ENCODE data around the gene POTEB3.
"Not testable (repeated sequence)": the region's sequence is repeated elsewhere in the genome, so short reads cannot be mapped to it uniquely, and the experiment has no call there.

The POTEB3 gene

DNA sequence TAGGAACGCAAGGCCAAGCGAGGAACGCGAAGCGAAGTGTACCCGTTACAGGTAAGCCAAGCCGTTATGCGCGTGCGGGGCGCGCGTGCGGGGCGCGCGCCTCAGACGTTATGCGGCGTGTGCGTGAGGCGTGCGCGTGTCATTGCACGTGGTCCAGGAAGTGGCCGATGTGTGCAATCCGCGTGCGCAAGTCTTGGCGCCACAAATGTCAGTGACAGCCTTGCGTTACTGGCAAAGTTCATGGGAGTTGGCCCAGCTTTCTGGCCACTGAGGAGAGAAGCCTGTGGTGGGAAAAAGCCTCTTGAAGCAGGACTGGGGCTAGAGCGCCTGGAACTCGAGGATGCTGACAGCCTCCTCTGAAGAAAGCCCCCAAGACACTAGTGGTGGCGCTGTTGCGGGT lies at the start of gene POTEB3:
Gene POTEB3, minus strand, starts transcription at position 101 of the 400 bp plus-strand sequence. CDS start 488 bp downstream, outside the sequence.
- DNase-seq = not testable (repeated sequence)

DNA sequence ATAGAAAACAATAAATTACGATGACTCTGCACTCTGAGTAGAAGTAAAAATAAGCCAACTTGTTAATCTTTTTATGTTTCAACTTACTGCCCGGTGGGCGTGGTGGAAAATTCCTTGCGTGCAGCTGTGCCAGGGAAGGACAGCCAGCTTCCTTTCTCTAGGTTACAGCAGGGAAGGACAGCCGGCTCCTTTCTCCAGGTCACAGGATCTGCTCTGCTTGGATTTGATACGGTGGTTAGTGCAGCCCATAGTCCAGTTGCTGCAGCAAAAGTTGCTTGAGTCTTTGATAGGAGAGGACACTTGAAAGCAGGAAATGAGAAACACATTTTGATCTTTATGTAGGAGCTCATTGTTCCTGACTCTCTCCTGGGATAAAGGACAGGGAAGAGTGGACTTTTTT lies 13.4 kb upstream of the POTEB3 start:
- not testable (repeated sequence) for DNase-seq

DNA sequence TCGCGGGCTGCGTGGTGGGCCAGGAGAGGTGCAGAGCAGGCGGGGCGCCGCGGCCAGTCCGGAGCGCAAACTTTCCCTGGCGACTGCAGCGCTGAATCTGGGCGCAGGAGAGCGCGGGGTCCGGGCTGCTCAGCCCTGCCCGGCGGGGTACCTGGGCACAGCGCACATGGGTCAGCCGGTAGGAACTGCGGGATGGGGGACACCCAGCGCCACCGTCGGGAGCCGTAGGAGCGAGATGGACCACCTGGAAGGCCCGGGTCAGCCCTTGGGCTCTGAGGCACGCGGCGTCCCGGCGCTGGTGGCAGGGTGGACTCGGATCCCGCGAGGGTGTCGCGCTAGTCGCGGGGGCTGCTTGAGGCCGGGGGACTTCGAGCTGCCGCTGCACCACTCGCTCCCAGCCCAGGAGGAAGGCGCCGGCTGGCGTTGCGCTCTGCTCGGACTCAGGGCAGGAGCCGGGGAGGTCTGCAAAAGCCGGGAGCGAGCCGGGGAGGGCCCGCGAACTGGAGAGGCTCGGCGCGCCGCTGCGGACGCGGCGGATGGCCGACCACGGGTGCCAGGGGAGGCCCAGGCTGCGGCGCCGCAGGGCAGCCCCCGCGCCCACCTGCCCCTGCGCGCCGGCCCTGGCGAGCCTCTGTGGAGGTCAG lies 11.7 kb upstream of the POTEB3 start:
- not testable (repeated sequence) for DNase-seq

DNA sequence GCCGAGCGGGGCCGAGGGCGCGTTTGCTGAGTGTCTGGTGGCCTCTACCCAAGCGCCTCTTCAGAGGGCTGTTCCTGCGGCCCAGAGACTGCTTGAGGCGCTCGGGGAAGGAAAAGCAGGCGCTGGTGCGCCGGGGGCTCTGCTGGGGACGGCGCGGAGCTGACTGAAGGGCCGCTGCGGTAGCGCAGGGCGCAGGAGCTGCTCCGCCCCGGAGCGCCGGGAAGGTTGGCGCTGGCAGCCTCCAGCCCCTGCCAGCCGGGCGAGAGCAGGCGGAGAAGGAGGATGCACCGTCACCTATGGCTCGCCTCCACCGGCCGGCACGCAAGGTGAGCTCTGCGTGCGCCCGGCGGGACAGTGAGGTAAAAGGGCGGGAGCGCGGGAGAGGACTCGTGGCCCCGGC lies 11.2 kb upstream of the POTEB3 start:
- DNase-seq = not testable (repeated sequence)

DNA sequence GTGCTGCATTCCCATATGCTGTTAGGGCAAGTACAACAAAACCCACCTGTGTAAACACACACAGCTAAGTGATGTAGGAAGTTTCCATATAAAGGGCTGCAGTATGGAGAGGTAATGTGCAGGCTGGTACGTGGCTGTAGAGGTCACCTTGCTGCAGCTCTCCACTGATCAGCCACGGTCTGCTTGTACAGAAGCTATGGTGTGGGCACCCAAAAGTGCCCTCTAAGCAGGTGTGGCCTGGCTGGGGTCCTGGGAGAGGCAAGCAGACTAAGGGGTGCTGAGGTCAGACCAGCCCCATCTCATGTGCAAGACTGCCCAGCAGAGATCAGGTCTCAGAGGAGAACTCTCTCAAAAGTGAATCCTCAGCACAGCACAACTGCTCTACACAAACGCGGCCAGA lies 32.9 kb downstream of the POTEB3 start:
- not testable (repeated sequence) for DNase-seq

DNA sequence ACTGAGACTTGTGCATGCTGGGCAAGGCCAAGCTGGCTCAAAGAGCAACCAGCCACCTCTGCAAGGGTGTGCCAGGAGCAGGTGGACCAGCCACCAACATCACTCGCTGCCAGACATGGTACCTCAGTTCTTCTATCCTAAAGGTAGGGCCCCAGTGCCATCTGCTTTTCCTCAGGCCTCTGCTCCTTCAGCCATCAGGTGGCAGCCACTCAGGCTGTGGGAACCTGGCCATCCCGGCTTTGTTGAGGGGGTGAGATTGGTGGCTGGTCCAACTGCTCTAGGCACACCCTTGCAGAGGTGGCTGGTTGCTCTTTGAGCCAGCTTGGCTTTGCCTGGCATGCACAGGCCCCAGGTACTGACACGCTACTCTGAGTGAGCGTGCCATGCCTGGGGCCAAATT lies 38.8 kb downstream of the POTEB3 start:
- DNase-seq = not testable (repeated sequence)

DNA sequence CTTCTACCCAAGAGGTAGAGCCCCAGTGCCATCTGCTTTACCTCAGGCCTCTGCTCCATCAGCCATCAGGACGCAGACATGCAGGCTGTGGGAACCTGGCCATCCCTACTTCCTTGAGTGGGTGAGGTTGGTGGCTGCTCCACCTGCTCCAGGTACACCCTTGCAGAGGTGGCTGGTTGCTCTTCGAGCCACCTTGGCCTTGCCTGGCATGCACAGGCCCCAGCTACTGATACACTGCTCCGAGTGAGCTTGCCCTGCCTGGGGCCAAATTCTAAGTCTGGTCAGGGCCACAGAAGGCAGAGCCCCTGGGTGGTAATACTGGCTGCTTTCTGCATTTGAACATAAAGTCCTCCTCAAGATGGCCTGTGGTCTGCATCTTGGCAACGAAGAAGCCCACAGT lies 41.2 kb downstream of the POTEB3 start:
- DNase-seq = not testable (repeated sequence)

DNA sequence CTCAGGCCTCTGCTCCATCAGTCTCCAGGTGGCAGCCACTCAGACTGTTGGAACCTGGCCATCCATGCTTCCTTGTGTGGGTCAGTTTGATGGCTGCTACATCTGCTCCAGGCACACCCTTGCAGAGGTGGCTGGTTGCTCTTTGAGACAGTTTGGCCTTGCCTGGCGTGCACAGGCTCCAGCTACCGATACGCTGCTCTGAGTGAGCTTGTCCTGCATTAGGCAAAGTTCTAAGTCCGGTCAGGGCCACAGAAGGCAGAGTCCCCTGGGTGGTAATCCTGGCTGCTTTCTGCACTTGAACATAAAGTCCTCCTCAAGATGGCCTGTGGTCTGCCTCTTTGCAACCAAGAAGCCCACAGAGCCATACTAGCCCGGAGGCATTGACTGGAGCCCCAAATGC lies 41.8 kb downstream of the POTEB3 start:
- DNase-seq = not testable (repeated sequence)

DNA sequence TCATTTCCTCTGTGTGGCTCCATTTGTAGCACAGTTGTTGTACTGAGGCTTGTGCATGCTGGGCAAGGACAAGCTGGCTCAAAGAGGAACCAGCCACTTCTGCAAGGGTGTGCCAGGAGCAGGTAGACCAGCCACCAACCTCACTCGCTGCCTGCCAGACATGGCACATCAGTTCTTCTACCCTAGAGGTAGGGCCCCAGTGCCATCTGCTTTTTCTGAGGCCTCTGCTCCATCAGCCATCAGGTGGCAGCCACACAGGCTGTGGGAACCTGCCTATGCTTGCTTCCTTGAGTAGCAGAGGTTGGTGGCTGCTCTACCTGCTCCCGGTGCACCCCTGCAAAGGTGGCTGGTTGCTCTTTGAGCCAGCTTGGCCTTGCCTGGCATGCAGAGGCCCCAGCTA lies 42.6 kb downstream of the POTEB3 start:
- DNase-seq = not testable (repeated sequence)

DNA sequence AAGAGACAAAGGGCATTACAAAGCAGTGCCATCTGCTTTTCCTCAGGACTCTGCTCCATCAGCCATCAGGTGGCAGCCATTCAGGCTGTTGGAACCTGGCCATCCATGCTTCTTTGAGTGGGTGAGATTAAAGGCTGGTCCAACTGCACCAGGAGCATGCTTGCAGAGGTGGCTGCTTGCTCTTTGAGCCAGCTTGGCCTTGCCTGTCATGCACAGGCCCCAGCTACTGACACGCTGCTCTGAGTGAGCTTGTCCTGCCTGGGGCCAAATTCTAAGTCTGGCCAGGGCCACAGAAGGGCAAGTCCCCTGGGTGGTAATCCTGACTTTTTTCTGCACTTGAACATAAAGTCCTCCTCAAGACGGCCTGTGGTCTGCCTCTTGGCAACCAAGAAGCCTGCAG lies 43.1 kb downstream of the POTEB3 start:
- DNase-seq = not testable (repeated sequence)

DNA sequence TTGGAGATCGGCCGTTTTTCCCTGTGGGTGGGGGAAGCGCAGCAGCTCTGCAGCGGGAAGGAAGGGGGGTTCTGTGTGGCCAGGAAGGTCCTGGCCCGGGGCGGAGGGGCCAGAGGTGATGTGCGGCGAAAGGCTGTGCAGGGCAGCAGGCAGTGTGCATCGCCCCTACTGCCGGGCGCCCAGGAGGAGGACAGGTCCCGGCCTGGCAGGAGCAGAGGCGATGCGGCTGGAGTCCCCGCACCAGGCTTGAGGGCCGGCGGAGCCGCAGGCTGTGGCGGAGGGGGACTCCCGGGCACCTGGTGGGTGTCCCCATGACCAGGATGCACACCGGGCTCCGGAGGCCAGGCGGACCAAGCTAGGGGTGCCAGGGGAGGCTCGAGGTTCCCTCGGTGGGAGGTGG lies 54.3 kb downstream of the POTEB3 start:
- DNase-seq = not testable (repeated sequence)

DNA sequence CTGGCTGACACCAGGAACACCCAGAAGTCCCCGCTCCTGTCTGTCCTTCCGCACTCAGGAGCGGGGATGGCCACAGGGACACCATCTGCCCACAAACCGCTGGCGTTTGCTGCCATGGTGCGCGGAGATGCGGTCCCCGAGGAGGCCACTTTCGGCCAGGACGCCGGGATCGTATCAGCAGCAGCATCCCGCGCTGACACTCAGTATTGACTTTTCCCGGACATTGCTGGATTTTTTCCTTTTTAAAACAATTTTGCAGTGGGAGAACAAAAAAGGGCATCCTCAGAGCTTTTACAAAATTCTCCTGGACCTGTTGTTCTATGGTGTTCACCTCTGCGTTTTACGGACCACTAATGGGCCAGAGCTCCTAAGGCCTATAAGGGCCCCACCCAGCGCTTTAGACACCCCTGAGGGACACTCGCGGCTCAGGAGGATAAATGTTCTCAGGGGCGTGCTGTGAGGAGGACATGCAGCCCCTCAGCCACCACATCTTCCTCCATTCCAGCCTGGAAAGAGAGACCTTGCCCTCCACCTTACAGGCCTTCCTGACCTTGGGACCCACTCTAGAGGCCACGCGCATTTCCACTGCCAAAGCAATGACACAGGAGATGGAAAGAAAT lies 56.3 kb downstream of the POTEB3 start:
- not testable (repeated sequence) for DNase-seq

DNA sequence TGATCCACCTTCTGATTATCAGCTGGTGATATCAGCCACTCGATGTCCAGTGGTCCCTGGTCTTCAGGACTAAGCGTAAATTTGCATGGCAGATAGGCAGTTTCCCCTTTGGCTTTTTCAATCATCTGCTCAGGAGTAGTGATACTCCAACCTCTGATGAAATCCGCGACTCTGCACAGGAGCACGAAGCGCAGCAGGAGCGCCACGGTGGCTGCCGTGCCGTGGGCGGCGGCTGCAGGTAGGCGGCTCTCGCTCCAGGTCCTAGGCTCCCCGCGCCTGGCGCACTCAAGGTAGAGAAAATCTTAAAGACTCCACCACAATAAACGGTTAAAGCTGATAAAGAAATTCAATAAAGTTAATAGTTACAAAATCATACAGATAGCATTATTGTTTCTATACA lies 66.6 kb downstream of the POTEB3 start:
- DNase-seq = not testable (repeated sequence)

DNA sequence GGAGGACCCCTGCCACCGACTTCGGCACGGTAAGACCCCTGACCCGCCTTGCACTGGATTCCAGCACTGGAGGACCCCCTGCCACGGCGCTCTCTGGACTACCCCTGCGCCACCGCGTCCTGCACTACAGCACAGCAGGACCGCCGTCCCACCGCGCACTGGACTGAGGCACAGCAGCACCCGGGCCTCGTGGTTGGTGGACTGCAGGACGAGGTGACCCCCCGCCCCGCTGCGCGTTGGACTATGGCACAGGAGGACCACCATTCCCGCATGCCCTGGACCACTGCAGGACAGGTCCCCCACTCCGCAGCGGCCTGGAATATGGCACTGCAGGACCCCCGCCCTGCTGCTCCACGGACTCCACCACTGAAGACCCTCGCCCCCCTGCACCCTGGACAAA lies 71.1 kb downstream of the POTEB3 start:
- not testable (repeated sequence) for DNase-seq

DNA sequence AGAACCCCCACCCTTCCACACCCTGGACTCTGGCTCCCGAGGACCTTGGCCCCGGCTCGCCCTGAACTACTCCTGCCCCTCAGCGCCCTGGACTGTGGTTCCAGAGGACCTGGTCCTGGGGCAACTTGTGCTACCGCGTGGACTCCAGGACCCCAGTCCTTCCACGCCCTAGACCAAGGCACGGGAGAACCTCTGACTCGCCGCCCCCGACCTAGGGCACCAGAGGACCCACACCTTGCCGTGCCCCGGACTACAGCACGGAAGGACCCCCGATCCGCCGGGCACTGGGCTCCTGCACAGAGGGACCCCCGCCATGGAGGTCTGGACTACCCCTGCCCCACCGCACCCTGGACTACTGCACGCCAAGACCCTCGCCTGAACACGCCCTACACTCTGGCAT lies 71.7 kb downstream of the POTEB3 start:
- DNase-seq = not testable (repeated sequence)
